GM19025 (cell line): Measurements from ENCODE around the gene APEX1.
"Not testable (repeated sequence)": the region's sequence is repeated elsewhere in the genome, so short reads cannot be mapped to it uniquely, and the experiment has no call there.

ENCODE experiments used
- ATAC-seq: cut with Tn5 transposase; IDR thresholded peaks from one replicate; pipeline ENCODE4 v1.9.1; 2021; ENCODE audit warnings: mild to moderate bottlenecking, low read depth, moderate library complexity; ENCODE audit not compliant: unreplicated experiment

The APEX1 gene

GRCh38 chr14:20506752-20507151, 51.7 kb downstream of the APEX1 start:
- ATAC-seq: not testable (repeated sequence)
